OCI-LY7 (cell line): ENCODE measurements around the gene CENPVL1.

Experiments used
- EZH2phosphoT487 ChIP-seq: fragments of 200-600 bp; sonication (generic); IDR thresholded peaks from 2 replicates; pipeline ENCODE4 v1.6.1; 2018; ENCODE audit warnings: low read depth, borderline replicate concordance, mild to moderate bottlenecking, mixed run types, antibody characterized with exemption, low read length, moderate library complexity, mixed read lengths
- TF ChIP-seq, protein P1 (sequence below): fragments of 200-600 bp; sonication (generic); conservative IDR thresholded peaks from 2 replicates; pipeline ENCODE4 v1.5.1; 2014; ENCODE audit warnings: mild to moderate bottlenecking, antibody characterized with exemption, low read length, moderate library complexity, mixed read lengths

DNA sequence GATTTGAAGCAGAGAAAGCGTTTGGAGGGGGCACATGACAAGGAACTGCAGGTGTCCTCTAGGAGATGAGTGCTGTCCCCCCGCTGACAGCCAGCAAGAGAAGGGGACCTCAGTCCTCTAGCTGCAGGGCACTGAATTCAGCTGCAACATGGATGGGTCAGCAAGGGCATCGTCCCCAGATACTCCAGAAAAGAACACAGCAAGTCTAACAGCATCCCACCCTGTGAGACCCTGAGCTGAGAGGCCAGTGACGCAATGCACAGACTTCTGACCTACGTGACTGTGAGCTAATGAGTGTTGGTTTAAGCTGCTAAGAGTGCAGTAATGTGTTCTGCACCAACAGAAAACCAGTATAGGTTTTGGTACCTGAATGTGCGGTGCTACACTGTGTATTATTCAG lies 16.1 kb upstream of the CENPVL1 start:
- TF ChIP-seq, protein P1, sequence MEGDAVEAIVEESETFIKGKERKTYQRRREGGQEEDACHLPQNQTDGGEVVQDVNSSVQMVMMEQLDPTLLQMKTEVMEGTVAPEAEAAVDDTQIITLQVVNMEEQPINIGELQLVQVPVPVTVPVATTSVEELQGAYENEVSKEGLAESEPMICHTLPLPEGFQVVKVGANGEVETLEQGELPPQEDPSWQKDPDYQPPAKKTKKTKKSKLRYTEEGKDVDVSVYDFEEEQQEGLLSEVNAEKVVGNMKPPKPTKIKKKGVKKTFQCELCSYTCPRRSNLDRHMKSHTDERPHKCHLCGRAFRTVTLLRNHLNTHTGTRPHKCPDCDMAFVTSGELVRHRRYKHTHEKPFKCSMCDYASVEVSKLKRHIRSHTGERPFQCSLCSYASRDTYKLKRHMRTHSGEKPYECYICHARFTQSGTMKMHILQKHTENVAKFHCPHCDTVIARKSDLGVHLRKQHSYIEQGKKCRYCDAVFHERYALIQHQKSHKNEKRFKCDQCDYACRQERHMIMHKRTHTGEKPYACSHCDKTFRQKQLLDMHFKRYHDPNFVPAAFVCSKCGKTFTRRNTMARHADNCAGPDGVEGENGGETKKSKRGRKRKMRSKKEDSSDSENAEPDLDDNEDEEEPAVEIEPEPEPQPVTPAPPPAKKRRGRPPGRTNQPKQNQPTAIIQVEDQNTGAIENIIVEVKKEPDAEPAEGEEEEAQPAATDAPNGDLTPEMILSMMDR, result no peak
- TF ChIP-seq EZH2phosphoT487, result no peak
